ENCODE results near the gene DDX1.
"Not testable (repeated sequence)": the region's sequence is repeated elsewhere in the genome, so short reads cannot be mapped to it uniquely, and the experiment has no call there.

DDX1 gene

GRCh38 chr2:15617778-15618448, 26.2 kb downstream of the DDX1 start:
- no peak for DNase-seq

DNA sequence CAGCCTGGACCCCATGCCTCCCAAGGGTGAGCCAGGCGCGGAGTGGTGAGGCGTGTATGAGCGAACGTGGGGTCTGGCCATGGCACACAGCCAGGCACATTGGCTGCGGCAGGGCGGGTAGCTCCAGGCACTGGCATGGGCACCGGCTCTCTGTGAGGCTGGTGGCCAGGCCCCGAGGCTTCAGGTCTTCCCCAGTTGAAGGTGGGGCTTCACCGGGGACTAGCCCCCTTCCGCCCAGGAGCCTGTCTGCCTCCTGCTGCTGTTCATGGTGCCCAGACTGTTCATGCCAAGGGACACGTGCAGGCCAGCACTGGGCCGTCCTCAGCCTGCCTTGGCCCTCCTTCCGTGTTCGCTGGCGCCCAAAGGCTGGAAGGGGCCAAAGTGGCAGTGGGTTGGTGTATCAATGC, 26.8 kb downstream of the DDX1 start:
- DNase-seq = no peak

DNA sequence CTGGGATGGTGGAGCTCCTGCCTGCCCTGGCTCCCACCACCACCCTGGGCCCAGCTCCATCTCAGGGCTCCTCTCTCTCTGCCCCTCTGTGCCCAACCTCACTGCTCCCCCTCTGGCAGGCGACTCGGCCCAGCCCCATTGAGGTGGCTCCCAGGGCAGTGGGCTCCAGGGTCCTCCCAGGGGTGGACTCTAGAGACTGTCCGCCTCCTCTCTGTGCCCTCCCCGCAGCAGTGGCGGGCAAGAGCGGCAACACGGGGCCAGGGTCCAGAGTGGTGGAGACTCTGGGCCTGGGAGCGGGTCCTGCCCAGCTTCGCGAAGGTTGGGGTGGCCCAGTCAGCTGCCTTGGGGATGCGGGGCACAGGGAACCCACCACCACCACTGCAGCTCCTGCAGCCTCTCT, 27.4 kb downstream of the DDX1 start:
- DNase-seq = no peak

- no peak for DNase-seq
These were observed 27.8 kb downstream of the DDX1 start for GRCh38 chr2:15619510-15619909.

- no peak for DNase-seq
These were observed 28.3 kb downstream of the DDX1 start for GRCh38 chr2:15619938-15620337.

DNA sequence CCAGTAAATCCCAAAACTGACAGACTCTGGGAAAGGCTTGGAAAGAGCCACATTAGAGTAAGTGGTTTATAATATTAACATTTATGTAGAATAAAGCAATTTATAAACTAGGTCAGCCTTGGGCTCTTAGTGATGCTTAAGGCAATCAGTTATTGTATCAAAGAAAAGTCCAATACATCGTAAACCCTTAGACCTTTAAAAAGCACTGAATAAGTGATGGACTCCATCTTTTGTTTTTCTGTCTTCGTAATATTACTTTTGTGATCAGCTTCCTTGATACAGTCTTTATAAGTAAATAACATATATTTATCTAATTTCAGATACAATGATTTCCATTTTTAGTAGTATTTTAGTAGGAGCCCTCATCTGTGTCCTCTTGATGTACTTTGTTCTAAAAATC, 28.7 kb downstream of the DDX1 start:
- DNase-seq = no peak

- no peak for DNase-seq
These were observed 29.3 kb downstream of the DDX1 start for GRCh38 chr2:15620857-15621471.

- not testable (repeated sequence) for DNase-seq
These were observed 29.8 kb downstream of the DDX1 start for GRCh38 chr2:15621472-15621870.

DNA sequence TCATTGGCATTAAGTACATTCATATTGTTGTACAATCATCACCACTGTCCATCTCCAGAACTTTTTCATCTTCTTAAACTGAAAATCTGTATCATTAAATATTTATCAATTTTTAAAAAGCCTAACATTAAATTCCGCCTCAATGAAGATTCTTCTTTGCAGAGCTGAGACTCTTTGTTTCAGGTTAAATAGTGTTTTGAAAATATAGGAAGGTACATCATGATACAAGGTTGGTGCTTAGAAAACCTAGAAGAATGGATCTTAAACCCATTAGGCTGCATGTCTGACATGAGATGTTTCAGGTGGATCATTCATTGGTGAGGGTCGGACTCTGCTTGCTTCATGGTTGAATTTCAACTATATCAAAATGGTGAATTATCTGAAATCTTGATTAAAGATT, 30.5 kb downstream of the DDX1 start:
- DNase-seq = no peak

GRCh38 chr2:15622614-15623480, 31.2 kb downstream of the DDX1 start:
- no peak for DNase-seq

GRCh38 chr2:15623481-15623796, 31.8 kb downstream of the DDX1 start:
- DNase-seq = no peak

DNA sequence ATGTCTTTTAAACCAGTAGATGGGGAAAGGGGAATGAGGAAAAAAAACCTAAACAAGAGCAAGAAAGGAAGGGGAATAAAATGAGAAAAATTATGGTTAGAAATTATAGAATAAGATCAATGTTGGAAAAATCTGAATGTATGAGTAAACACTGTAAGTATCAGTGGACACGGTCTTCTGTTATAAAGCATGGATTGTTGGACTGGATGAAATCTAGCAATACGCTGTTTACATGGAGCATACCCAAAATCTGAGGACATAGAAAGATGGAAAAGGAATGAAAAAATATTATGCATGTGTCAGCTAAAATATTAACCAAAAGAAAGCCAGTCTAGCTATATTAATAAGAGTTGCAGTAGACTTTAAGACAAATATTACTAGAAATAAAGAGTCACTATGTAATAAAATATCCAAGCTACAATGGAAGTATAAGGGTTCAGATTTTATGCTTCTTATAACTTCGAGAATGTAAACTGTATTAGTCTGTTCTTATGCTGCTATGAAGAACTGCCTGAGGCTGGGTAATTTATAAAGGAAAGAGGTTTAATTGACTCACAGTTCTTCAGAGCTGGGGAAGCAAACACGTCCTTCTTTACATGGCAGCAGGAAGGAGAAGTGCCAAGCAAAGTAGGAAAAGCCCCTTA, 32.4 kb downstream of the DDX1 start:
- DNase-seq = no peak

DNA sequence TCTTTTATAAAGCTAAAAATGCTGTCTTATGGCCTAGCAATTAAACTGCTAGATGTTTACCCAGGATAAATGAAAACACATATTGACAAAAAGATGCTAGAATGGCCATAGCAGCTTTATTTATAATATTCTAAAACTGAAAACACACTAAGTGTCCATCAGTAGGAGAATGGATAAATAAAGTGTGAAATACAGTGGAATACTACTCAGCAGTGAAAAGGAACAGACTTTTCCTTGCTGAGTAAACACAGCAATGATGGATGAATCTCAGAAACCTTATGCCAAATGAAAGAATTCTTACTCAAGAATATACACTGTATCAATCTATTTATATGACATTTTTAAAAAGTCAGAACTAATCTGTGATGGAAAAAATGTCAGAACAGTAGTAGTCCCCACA, 33.2 kb downstream of the DDX1 start:
- no peak for DNase-seq

GRCh38 chr2:15625344-15626036, 33.8 kb downstream of the DDX1 start:
- DNase-seq = no peak

GRCh38 chr2:15626126-15626525, 34.5 kb downstream of the DDX1 start:
- DNase-seq = no peak

GRCh38 chr2:15626967-15627366, 35.3 kb downstream of the DDX1 start:
- DNase-seq = no peak

DNA sequence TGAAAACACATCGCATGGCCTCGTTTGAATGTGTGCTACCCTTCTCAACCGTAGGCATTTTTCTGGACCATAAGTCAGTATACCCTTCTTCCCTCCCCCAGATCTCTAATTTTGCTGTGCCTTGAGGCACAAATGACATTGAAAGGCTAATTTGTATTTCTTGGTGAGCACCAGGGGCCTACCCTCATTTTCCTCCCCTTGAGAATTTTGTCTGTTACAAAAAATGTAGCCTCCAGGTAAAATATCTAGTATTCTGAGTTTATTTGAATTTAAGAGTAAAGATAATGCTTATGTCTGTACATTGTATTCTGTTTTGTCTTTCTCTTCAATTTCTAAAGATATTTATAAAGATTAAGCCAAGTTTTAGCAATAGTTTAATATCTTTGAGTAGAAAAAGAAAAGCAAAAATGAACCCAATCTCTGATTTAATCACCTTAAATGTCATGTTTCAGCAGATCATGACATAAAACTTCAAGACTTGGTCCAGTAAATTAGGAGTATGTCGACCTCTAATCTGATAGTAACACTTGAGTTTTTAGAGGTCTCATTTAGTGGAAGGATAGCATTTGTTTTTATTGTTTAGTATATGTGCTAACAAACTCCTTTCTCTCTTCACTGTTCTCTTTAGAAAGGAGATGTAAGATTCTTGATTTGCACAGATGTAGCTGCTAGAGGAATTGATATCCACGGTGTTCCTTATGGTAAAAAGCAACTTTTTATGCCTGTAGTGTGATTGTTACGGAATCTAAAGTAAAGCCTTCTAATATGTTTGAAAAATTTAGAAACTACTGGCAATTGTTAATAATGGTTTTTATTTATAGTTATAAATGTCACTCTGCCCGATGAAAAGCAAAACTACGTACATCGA, 36.4 kb downstream of the DDX1 start:
- no peak for DNase-seq

- DNase-seq = no peak
These were observed 37.5 kb downstream of the DDX1 start for GRCh38 chr2:15628899-15629855.

DNA sequence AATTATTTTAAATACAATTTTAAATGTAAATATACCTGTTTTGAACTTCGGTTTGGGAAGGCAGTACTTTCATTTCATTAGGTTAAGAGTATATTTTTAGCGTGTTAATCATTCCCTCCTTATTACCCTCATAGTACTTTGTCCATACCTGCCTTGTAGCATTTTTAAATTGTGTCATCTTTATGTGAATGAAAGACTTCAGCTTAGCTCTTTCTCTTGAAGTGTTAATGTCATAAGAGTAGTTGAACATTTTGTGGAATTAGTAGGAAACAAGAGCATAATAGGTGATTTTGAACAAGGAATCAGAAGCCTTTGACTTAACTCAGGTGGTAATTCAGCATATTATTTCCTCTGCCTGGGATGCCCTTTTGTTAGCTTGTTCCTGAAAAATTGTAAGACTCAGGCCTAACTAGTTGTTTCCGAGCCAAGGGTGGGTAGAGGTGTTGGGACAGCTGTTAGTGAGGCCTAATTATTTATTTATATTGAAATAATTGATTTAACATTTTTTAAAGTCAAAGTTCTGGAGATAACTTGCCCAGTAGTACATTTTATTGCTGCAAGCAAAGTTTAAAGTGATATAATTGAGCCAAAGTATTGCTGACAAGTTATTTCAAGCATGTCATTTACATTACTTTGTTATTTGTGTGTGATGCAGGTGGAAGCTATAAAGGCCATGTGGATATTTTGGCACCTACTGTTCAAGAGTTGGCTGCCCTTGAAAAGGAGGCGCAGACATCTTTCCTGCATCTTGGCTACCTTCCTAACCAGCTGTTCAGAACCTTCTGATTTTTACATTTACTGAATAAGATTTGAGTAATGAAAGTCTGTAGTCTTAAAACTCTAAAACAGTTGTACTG, 38.7 kb downstream of the DDX1 start:
- no peak for DNase-seq

Measured in activated CD4-positive, alpha-beta T cell treated with anti-CD3 and anti-CD28 coated beads, Interleukin-2, amount 50 U/mL, for 4 hours (primary cell).